GM12878 (cell line): Measurements from ENCODE around the gene MAMDC2.

Experiments
- FOXK2 ChIP-seq: fragments of 450-650 bp; IDR thresholded peaks from 2 replicates; pipeline ENCODE4 v1.6.1; 2017; ENCODE audit warnings: mild to moderate bottlenecking, moderate library complexity
- FOXM1 ChIP-seq: IDR thresholded peaks from 2 replicates; pipeline ENCODE4 v1.6.1; 2012; ENCODE audit warnings: low read depth, mild to moderate bottlenecking, inconsistent platforms, low read length, moderate library complexity
- JUNB ChIP-seq: IDR thresholded peaks from 2 replicates; pipeline ENCODE4 v1.6.1; 2016; ENCODE audit warnings: antibody characterized with exemption, mild to moderate bottlenecking
- NBN ChIP-seq: fragments of 450-650 bp; IDR thresholded peaks from 2 replicates; pipeline ENCODE4 v1.6.1; 2016
- NFYA ChIP-seq: IDR thresholded peaks from 2 replicates; pipeline ENCODE4 v1.6.1; 2011; ENCODE audit warnings: low read depth, mild to moderate bottlenecking, low read length, improper control_type of control experiment, borderline replicate concordance
- POLR2A ChIP-seq: IDR thresholded peaks from 2 replicates; pipeline ENCODE4 v1.6.1; 2011; ENCODE audit warnings: low read depth, mild to moderate bottlenecking, low read length
- SIX5 ChIP-seq: IDR thresholded peaks from 2 replicates; pipeline ENCODE4 v1.6.1; 2011; ENCODE audit warnings: mild to moderate bottlenecking, low read depth, low read length, moderate library complexity; ENCODE audit not compliant: severe bottlenecking
- SP1 ChIP-seq: IDR thresholded peaks from one replicate; pipeline ENCODE4 v1.6.1; 2011; ENCODE audit warnings: low read depth, low read length
- SUZ12 ChIP-seq: fragments of 200-600 bp; sonication (generic); IDR thresholded peaks from one replicate; pipeline ENCODE4 v1.6.1; 2018; ENCODE audit warnings: antibody characterized with exemption, mild to moderate bottlenecking; ENCODE audit not compliant: unreplicated experiment
- ZNF24 ChIP-seq: fragments of 450-650 bp; IDR thresholded peaks from 2 replicates; pipeline ENCODE4 v1.6.1; 2017; ENCODE audit warnings: antibody characterized with exemption, mild to moderate bottlenecking
- TF ChIP-seq, protein P1 (sequence below): fragments of 450-650 bp; formaldehyde crosslinking; IDR thresholded peaks from 2 replicates; pipeline ENCODE4 v1.4.0; 2022; ENCODE audit warnings: mild to moderate bottlenecking, moderate library complexity
- TF ChIP-seq, protein P2 (sequence below), 3 experiments: IDR thresholded peaks in 2 of 3; conservative IDR thresholded peaks in 1 of 3; 2 replicates each; pipeline ENCODE4 v1.5.1; 2011; ENCODE audit warnings: low read depth in 3 of 3, low read length in 3 of 3, mild to moderate bottlenecking in 3 of 3, control low read depth in 2 of 3, moderate library complexity in 2 of 3, inconsistent platforms in 1 of 3, mixed read lengths in 1 of 3; ENCODE audit not compliant: control insufficient read depth in 2 of 3, insufficient read depth in 1 of 3; ENCODE audit errors: extremely low read depth in 1 of 3
- TF ChIP-seq, protein P3 (sequence below): IDR thresholded peaks from 2 replicates; pipeline ENCODE4 v1.6.1; 2012; ENCODE audit warnings: low read length, inconsistent platforms
- TF ChIP-seq, protein P4 (sequence below): fragments of 450-650 bp; formaldehyde crosslinking; IDR thresholded peaks from 2 replicates; pipeline ENCODE4 v1.5.0; 2022; ENCODE audit warnings: mild to moderate bottlenecking, missing genetic modification characterization

DNA sequence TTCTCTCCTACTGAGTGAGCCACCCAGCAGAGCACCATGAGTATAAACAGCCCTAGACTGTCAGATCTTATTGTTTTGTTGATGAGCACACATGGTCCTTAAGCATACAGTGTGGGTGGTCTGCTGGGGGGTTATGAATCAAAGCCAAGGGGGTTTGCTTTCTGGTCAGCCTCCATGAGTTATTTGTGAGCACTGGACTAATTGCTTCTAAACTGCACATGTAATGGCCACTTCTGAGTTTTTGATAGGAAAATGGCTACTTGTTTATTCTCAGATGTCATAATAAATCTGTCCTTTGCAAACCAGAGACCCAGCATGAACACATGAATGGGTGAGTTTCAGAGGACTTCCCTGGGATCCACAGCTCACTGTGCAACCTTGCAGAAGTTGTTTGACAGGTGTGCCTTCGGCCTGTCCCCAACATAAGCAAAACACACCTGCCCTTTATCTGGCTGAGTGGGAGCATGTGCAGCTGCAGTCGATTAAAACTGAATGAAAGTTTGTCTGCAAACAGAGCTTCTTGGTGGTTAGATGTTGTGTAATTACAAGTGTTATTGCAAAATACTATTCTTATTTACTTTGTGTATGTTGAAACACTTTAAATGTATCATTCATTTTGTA, 35.9 kb downstream of the MAMDC2 start:
- no peak for TF ChIP-seq JUNB
- no peak for TF ChIP-seq ZNF24
- TF ChIP-seq SIX5: no peak
- TF ChIP-seq, protein P1, sequence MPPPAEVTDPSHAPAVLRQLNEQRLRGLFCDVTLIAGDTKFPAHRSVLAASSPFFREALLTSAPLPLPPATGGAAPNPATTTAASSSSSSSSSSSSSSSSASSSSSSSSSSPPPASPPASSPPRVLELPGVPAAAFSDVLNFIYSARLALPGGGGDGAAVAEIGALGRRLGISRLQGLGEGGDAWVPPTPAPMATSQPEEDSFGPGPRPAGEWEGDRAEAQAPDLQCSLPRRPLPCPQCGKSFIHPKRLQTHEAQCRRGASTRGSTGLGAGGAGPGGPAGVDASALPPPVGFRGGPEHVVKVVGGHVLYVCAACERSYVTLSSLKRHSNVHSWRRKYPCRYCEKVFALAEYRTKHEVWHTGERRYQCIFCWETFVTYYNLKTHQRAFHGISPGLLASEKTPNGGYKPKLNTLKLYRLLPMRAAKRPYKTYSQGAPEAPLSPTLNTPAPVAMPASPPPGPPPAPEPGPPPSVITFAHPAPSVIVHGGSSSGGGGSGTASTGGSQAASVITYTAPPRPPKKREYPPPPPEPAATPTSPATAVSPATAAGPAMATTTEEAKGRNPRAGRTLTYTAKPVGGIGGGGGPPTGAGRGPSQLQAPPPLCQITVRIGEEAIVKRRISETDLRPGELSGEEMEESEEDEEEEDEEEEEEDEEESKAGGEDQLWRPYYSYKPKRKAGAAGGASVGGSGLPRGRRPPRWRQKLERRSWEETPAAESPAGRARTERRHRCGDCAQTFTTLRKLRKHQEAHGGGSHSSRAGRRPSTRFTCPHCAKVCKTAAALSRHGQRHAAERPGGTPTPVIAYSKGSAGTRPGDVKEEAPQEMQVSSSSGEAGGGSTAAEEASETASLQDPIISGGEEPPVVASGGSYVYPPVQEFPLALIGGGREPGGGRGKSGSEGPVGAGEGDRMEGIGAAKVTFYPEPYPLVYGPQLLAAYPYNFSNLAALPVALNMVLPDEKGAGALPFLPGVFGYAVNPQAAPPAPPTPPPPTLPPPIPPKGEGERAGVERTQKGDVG (CRISPR knock-in tag): no peak
- TF ChIP-seq SUZ12: no peak
- TF ChIP-seq, protein P2, sequence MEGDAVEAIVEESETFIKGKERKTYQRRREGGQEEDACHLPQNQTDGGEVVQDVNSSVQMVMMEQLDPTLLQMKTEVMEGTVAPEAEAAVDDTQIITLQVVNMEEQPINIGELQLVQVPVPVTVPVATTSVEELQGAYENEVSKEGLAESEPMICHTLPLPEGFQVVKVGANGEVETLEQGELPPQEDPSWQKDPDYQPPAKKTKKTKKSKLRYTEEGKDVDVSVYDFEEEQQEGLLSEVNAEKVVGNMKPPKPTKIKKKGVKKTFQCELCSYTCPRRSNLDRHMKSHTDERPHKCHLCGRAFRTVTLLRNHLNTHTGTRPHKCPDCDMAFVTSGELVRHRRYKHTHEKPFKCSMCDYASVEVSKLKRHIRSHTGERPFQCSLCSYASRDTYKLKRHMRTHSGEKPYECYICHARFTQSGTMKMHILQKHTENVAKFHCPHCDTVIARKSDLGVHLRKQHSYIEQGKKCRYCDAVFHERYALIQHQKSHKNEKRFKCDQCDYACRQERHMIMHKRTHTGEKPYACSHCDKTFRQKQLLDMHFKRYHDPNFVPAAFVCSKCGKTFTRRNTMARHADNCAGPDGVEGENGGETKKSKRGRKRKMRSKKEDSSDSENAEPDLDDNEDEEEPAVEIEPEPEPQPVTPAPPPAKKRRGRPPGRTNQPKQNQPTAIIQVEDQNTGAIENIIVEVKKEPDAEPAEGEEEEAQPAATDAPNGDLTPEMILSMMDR (IDR thresholded peaks at IDR 0.05 in 2 of 3, conservative IDR thresholded peaks at IDR 0.05 in 1 of 3; ENCODE audit: control insufficient read depth in 2 of 3, extremely low read depth in 1 of 3, insufficient read depth in 1 of 3, low read depth in 3 of 3, low read length in 3 of 3): no peak
- no peak for TF ChIP-seq NBN
- TF ChIP-seq FOXM1: no peak
- TF ChIP-seq, protein P3, sequence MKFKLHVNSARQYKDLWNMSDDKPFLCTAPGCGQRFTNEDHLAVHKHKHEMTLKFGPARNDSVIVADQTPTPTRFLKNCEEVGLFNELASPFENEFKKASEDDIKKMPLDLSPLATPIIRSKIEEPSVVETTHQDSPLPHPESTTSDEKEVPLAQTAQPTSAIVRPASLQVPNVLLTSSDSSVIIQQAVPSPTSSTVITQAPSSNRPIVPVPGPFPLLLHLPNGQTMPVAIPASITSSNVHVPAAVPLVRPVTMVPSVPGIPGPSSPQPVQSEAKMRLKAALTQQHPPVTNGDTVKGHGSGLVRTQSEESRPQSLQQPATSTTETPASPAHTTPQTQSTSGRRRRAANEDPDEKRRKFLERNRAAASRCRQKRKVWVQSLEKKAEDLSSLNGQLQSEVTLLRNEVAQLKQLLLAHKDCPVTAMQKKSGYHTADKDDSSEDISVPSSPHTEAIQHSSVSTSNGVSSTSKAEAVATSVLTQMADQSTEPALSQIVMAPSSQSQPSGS: no peak
- no peak for TF ChIP-seq FOXK2
- TF ChIP-seq, protein P4, sequence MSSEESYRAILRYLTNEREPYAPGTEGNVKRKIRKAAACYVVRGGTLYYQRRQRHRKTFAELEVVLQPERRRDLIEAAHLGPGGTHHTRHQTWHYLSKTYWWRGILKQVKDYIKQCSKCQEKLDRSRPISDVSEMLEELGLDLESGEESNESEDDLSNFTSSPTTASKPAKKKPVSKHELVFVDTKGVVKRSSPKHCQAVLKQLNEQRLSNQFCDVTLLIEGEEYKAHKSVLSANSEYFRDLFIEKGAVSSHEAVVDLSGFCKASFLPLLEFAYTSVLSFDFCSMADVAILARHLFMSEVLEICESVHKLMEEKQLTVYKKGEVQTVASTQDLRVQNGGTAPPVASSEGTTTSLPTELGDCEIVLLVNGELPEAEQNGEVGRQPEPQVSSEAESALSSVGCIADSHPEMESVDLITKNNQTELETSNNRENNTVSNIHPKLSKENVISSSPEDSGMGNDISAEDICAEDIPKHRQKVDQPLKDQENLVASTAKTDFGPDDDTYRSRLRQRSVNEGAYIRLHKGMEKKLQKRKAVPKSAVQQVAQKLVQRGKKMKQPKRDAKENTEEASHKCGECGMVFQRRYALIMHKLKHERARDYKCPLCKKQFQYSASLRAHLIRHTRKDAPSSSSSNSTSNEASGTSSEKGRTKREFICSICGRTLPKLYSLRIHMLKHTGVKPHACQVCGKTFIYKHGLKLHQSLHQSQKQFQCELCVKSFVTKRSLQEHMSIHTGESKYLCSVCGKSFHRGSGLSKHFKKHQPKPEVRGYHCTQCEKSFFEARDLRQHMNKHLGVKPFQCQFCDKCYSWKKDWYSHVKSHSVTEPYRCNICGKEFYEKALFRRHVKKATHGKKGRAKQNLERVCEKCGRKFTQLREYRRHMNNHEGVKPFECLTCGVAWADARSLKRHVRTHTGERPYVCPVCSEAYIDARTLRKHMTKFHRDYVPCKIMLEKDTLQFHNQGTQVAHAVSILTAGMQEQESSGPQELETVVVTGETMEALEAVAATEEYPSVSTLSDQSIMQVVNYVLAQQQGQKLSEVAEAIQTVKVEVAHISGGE (CRISPR knock-in tag): no peak
- TF ChIP-seq NFYA: no peak
- no peak for TF ChIP-seq SP1
- TF ChIP-seq POLR2A: no peak
